Right atrium auricular region (tissue), 2 donors: ENCODE measurements around the gene PTPN14. TPM values are rescaled to one million over a fixed set of nuclear protein-coding genes. Genes with fewer than 3 reads are reported as not detected.

ENCODE experiments used
- DNase-seq: peaks from one replicate; pipeline ENCODE4 v3.0.0-alpha.2; 2019; ENCODE audit warnings: low spot score
- H3K27ac ChIP-seq, 2 donors: fragments of 200-600 bp; sonication (generic); 1 replicate in 1 of 2; 2 replicates in 1 of 2; pipeline ENCODE4 v1.5.1; 2016 to 2019
- H3K27me3 ChIP-seq, 2 donors: fragments of 200-600 bp; sonication (generic); one replicate each; pipeline versions ENCODE4 v1.5.1 to v1.6.0; 2017 to 2019
- H3K36me3 ChIP-seq: fragments of 200-600 bp; sonication (generic); one replicate; pipeline ENCODE4 v1.5.1; 2016
- H3K4me1 ChIP-seq, 2 donors: fragments of 200-600 bp; sonication (generic); one replicate each; pipeline versions ENCODE4 v1.5.1 to v1.6.0; 2017 to 2019
- H3K4me3 ChIP-seq, 2 donors: fragments of 200-600 bp; sonication (generic); 1 replicate in 1 of 2; 2 replicates in 1 of 2; pipeline ENCODE4 v1.5.1; 2017 to 2019; ENCODE audit warnings: mild to moderate bottlenecking in 1 of 2, moderate library complexity in 1 of 2
- H3K9me3 ChIP-seq, 2 donors: fragments of 200-600 bp; sonication (generic); one replicate each; pipeline ENCODE4 v1.5.1; 2019
- CTCF ChIP-seq, 2 donors: fragments of 200-600 bp; sonication (generic); IDR thresholded peaks; one replicate each; pipeline ENCODE4 v1.5.1; 2019; ENCODE audit warnings: antibody characterized with exemption in 2 of 2
- total RNA-seq, 2 donors: library from RNA; depleted of rRNA; stranded (reverse); fragments of >200 nt; gene quantifications; one replicate each; pipeline ENCODE4 v1.1.0, GENCODE V29; 2016

Gene PTPN14
- total RNA-seq, 2 donors from 2014 or later: 8.4 to 27.2 TPM

GRCh38 chr1:214310777-214311690, 240.4 kb downstream of the PTPN14 start:
- DNase-seq: peak; percentile 42
- no peak overlapping the region for H3K27ac ChIP-seq
- H3K27me3 ChIP-seq: no peaks in the 10 kb centered on the region
- no peaks in the 10 kb centered on the region for H3K9me3 ChIP-seq
- H3K4me1 ChIP-seq: no peaks in the 10 kb centered on the region
- TF ChIP-seq CTCF (IDR thresholded peaks at IDR 0.05): no peak
- H3K36me3 ChIP-seq: no peaks in the 10 kb centered on the region
- no peak overlapping the region for H3K4me3 ChIP-seq

GRCh38 chr1:214310010-214310409, 241.4 kb downstream of the PTPN14 start:
- H3K27ac ChIP-seq: no peak overlapping the region
- no peak overlapping the region for H3K4me3 ChIP-seq
- DNase-seq: peak; percentile 2
- H3K27me3 ChIP-seq: no peaks in the 10 kb centered on the region
- TF ChIP-seq CTCF (IDR thresholded peaks at IDR 0.05): no peak
- no peaks in the 10 kb centered on the region for H3K4me1 ChIP-seq
- H3K9me3 ChIP-seq: no peaks in the 10 kb centered on the region
- H3K36me3 ChIP-seq: no peaks in the 10 kb centered on the region

GRCh38 chr1:214306269-214306668, 245.1 kb downstream of the PTPN14 start:
- Histone ChIP-seq H3K9me3 (no peaks in the 10 kb centered on the region), H3K4me3 (no peak overlapping the region), H3K36me3 (no peaks in the 10 kb centered on the region), H3K27me3 (no peaks in the 10 kb centered on the region), H3K4me1 (no peaks in the 10 kb centered on the region), H3K27ac (no peak overlapping the region)
- peak; percentile 5 for DNase-seq
- TF ChIP-seq CTCF (IDR thresholded peaks at IDR 0.05): no peak

- DNase-seq: peak; percentile 40
- Histone ChIP-seq H3K36me3 (no peaks in the 10 kb centered on the region), H3K4me3 (no peak overlapping the region), H3K9me3 (no peaks in the 10 kb centered on the region), H3K27ac (no peak overlapping the region), H3K4me1 (no peaks in the 10 kb centered on the region), H3K27me3 (no peaks in the 10 kb centered on the region)
- no peak for TF ChIP-seq CTCF (IDR thresholded peaks at IDR 0.05)
Observed at GRCh38 chr1:214305164-214305751, 246.1 kb downstream of the PTPN14 start.

DNA sequence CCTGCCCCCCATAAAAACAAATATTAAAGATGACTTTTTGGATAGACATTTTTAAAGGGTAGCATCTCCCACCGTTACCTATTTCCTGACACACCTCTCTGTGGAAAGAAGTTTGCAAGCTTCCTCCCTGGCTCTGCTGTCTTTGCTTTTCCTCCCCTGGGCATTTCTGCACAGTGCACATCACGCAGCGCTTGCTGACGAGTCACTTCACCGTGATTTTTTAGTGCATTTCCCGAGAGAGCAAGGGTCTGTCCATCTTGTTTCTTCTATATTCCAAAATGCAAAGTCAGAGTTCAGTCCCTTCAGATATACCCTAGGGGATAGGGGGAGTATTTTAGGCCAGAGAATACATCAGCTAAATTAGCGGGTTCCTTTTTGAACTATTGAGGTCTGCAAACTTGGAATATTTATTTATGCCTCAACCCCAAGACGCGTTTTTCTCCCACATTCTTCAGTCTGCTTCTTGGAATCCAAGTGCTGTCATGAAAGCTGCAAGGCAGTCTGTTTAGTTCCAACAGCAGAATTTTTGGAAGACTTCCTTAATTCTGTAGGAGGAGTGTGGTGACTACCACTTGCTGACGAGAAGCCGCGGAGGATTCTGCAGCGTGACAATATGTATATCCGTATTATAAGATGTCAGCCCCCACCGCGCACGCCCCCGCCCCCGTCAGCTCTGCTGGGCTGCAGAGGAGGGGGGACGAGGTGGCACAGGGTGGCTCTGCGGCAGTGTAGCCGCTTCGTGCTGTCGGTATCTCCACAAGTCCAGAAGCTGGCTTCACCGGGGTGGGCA, 248.1 kb downstream of the PTPN14 start:
- H3K9me3 ChIP-seq: no peaks in the 10 kb centered on the region
- no peaks in the 10 kb centered on the region for H3K27me3 ChIP-seq
- TF ChIP-seq CTCF (IDR thresholded peaks at IDR 0.05): no peak
- no peak overlapping the region for H3K27ac ChIP-seq
- DNase-seq: peak; percentile 51
- no peaks in the 10 kb centered on the region for H3K36me3 ChIP-seq
- H3K4me3 ChIP-seq: no peak overlapping the region
- H3K4me1 ChIP-seq: no peaks in the 10 kb centered on the region
